ENCODE results near the gene GSTM3.
A peak's percentile ranks its signal among the peaks of the same experiment; 100 is the strongest.

GSTM3 gene

GRCh38 chr1:109775398-109775797, 34.6 kb upstream of the GSTM3 start:
- TF ChIP-seq, protein P1, sequence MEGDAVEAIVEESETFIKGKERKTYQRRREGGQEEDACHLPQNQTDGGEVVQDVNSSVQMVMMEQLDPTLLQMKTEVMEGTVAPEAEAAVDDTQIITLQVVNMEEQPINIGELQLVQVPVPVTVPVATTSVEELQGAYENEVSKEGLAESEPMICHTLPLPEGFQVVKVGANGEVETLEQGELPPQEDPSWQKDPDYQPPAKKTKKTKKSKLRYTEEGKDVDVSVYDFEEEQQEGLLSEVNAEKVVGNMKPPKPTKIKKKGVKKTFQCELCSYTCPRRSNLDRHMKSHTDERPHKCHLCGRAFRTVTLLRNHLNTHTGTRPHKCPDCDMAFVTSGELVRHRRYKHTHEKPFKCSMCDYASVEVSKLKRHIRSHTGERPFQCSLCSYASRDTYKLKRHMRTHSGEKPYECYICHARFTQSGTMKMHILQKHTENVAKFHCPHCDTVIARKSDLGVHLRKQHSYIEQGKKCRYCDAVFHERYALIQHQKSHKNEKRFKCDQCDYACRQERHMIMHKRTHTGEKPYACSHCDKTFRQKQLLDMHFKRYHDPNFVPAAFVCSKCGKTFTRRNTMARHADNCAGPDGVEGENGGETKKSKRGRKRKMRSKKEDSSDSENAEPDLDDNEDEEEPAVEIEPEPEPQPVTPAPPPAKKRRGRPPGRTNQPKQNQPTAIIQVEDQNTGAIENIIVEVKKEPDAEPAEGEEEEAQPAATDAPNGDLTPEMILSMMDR (IDR thresholded peaks at IDR 0.05; ENCODE audit: insufficient read depth, low read depth, low read length, missing control alignments): no peak
- DNase-seq (ENCODE audit: low read depth): no peak
- H3K4me3 ChIP-seq (ENCODE audit: low read length): no peak overlapping the region

DNA sequence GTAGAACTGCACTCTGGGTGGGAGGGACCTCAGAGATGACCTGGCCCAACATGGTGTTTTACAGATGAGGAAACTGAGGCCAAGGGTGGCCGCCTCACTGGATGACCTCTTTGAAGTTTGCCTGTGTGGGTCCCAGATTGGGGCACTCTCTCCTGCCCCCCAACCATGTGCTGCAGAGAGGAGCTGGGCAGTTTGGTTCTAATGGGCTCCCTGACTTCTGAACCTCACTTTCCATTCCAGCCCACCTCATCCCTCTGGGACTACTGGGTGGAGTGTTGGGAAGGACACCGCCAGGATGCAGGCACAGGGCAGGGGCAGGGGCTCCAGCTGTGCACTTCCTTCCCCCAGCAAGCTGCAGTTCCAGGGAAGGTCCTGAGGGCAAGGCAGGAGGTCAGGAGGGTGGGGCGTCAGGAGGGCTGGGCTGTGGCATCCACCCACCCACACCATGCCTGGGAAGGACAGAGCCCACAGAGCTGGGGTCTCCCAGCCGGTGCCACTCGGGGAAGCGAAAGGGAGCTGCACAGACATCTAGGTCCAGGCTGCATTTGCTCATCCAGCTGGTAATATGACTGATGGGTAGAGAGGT, 33.2 kb upstream of the GSTM3 start:
- no peak for DNase-seq (ENCODE audit: low read depth)
- H3K4me3 ChIP-seq (ENCODE audit: low read length): no peak overlapping the region
- TF ChIP-seq, protein P1 (IDR thresholded peaks at IDR 0.05; ENCODE audit: insufficient read depth, low read depth, low read length, missing control alignments): no peak

- TF ChIP-seq, protein P1 (IDR thresholded peaks at IDR 0.05; ENCODE audit: insufficient read depth, low read depth, low read length, missing control alignments): peak; percentile 95
- H3K4me3 ChIP-seq (ENCODE audit: low read length): no peak overlapping the region
- peak; percentile 89 for DNase-seq (ENCODE audit: low read depth)
These were observed 32.5 kb upstream of the GSTM3 start for GRCh38 chr1:109773203-109773899.

DNA sequence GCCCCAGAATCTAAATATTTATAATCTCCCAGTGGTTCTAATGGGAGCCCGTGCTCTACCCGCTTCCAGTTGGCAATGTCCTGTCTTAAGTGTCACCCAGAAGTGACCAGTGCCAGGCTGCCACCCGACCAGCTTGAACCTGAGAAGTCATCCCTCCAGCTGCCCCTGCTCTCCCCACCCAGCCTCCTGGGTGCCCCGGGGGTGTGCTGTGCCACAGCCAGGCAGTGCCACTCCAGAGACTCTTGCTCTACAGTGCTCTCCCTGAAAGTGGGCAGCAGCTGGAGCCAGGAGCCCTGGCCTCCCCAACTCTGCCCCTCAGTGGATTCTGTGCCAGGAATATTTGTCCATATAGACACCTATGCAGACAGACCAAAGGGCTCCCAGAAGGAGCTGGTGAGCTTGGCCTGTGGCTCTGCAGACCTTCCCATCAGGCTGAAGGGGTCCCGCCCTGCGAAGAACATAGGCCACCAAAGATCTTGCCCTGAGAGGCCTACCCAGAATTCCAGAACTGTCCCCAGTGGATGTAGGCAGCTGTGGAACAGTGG, 31.9 kb upstream of the GSTM3 start:
- TF ChIP-seq, protein P1 (IDR thresholded peaks at IDR 0.05; ENCODE audit: insufficient read depth, low read depth, low read length, missing control alignments): no peak
- no peak overlapping the region for H3K4me3 ChIP-seq (ENCODE audit: low read length)
- no peak for DNase-seq (ENCODE audit: low read depth)

DNA sequence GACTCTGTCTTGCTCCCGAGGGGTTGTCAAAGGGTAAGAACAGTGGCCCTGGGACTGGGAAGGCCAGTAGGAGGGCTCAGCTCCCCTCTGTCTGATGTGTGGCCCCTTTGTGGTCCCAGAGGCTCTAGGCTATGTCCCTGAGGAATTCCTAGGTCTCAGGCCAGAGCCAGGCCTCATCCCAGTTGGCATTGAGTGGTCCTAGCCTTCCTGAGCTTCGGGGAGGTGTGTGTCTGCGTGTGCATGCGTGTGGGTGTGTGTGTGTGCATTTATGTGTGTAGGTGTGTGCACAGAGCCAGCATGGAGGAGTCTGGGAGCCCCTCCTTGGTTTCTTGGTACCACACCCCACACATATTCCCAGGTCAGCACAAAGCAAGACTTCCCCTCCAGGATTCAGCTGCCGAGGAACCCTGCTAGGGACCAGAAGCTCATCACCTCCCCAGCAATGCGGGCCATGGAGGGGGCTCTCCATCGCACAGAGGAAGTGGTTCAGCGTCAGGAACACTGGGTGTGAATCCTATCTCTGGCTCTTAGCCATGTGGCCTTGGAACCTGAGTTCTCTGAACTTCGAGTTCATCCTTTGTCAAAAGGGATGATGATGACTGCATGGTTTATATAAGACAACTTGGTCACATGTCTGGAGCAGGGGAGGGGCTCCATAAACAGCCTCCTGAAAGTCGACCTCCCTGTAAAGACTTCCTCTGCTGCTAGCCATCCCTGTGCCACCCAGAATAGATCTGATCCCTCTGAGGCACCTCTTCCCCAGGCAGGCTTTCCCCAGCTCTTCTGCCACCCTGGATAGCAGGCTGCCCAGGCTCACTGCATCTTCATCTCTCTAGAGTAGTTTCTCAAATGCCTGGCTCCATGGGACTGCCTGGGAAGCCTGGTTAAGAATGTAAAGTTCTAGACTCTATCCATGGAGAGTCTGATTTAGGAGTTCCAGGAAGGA, 31.1 kb upstream of the GSTM3 start:
- no peak for DNase-seq (ENCODE audit: low read depth)
- TF ChIP-seq, protein P1 (IDR thresholded peaks at IDR 0.05; ENCODE audit: insufficient read depth, low read depth, low read length, missing control alignments): no peak
- no peak overlapping the region for H3K4me3 ChIP-seq (ENCODE audit: low read length)

DNA sequence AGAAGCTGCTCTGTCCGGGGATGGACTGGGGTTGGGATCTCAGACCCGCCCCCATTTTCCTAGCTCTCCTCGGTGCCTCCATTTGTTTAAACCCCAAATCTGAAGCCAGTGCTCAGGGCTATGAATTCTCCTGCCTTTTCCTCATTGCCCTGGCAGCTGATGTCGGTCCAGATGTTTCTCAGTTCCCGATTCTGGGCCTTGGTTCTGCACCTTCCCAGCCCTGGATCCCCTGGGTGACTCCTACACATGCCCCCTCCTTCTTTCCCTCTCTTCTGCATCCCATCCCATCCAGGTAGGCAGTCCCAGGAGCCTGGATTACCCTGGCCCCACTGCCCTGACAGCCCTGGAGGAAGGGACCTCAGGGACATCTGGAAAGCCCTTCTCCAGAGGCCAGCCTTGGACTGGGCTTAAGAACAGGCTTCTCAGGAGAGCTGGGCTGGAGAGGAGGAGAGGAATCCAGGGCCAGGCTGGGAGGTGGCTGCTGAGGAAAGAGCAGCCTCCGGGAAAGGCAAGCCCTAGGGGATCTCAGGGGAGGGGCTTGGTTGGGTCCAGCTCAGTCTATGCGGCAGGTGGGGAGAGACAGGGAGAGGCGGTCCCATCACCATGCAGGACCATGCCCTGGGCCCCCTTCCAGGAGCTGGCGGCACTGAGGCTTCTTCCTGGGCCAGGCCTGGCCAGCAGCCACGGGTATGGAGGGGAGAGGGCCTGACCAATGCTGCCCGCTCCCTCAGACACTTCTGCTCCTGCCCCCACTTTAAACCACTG, 29.7 kb upstream of the GSTM3 start:
- no peak for DNase-seq (ENCODE audit: low read depth)
- TF ChIP-seq, protein P1 (IDR thresholded peaks at IDR 0.05; ENCODE audit: insufficient read depth, low read depth, low read length, missing control alignments): no peak
- H3K4me3 ChIP-seq (ENCODE audit: low read length): no peak overlapping the region

All from epithelial cell of esophagus (primary cell).